B cell (primary cell): Measurements from ENCODE around the gene ARHGAP45. TPM values are rescaled to one million over a fixed set of nuclear protein-coding genes. Genes with fewer than 3 reads are reported as not detected.

Experiments used
- ATAC-seq: fragments of 200-7000 bp; cut with Tn5 transposase; one replicate; pipeline ENCODE4 v1.10.0; 2021; ENCODE audit warnings: low read depth, mild to moderate bottlenecking, moderate number of reproducible peaks, moderate library complexity
- CTCF ChIA-PET: fragments of 350-600 bp; sonication (Branson Sonifier 250); formaldehyde crosslinking; loops from one replicate; lab custom pipeline; 2021; ENCODE audit warnings: antibody characterized with exemption, inconsistent platforms; lab: Charles Lee
- POLR2A ChIA-PET: fragments of 350-600 bp; sonication (Branson Sonifier 250); formaldehyde crosslinking; loops from one replicate; lab custom pipeline; 2021; ENCODE audit warnings: antibody characterized with exemption; lab: Charles Lee
- DNase-seq: peaks from one replicate; pipeline ENCODE4 v3.0.0; 2013
- H2AFZ ChIP-seq: 2 replicates; pipeline ENCODE4 v1.6.1; 2012; ENCODE audit warnings: mild to moderate bottlenecking, low read depth, low read length; ENCODE audit not compliant: insufficient read depth, poor library complexity, severe bottlenecking
- H3K27ac ChIP-seq, 2 donors: 1 replicate in 1 of 2; 2 replicates in 1 of 2; pipeline ENCODE4 v1.5.1; 2012 to 2013; ENCODE audit warnings: low read length in 2 of 2, mild to moderate bottlenecking in 2 of 2, moderate library complexity in 1 of 2
- H3K27me3 ChIP-seq, 4 experiments: fragments of 200-600 bp in 1 of 4; sonication (generic) in 1 of 4; replicated peaks in 1 of 4; 1 replicate in 2 of 4; 2 replicates in 2 of 4; pipeline versions ENCODE4 v1.6.1 to v1.7.0; 2013 to 2016; ENCODE audit warnings: low read length in 3 of 4, mild to moderate bottlenecking in 2 of 4, mixed read lengths in 1 of 4, moderate library complexity in 1 of 4; ENCODE audit not compliant: insufficient read depth in 4 of 4, control insufficient read depth in 3 of 4; ENCODE audit errors: control extremely low read depth in 1 of 4
- H3K36me3 ChIP-seq, 2 experiments: replicated peaks in 1 of 2; 1 replicate in 1 of 2; 2 replicates in 1 of 2; pipeline versions ENCODE4 v1.6.1 to v1.7.1; 2013; ENCODE audit warnings: low read length in 1 of 2; ENCODE audit not compliant: insufficient read depth in 2 of 2, control insufficient read depth in 1 of 2; ENCODE audit errors: control extremely low read depth in 1 of 2, extremely low read depth in 1 of 2
- H3K4me1 ChIP-seq, 2 donors: fragments of 200-600 bp in 1 of 2; sonication (generic) in 1 of 2; 1 replicate in 1 of 2; 2 replicates in 1 of 2; pipeline versions ENCODE4 v1.5.1 to v1.6.1; 2013 to 2017; ENCODE audit warnings: low read length in 2 of 2; ENCODE audit not compliant: control insufficient read depth in 2 of 2, insufficient read depth in 2 of 2
- H3K4me2 ChIP-seq: replicated peaks from 2 replicates; pipeline ENCODE3; 2012; ENCODE audit warnings: mild to moderate bottlenecking, low read depth, low read length; ENCODE audit not compliant: poor library complexity, severe bottlenecking
- H3K4me3 ChIP-seq, 5 experiments: fragments of 200-600 bp in 1 of 5; sonication (generic) in 1 of 5; 1 replicate in 3 of 5; 2 replicates in 2 of 5; pipeline versions ENCODE4 v1.5.1 to v1.7.0; 2011 to 2016; ENCODE audit warnings: low read length in 4 of 5, mild to moderate bottlenecking in 4 of 5, low read depth in 2 of 5, control low read depth in 1 of 5, moderate library complexity in 1 of 5; ENCODE audit not compliant: insufficient read depth in 1 of 5; ENCODE audit errors: control extremely low read depth in 1 of 5, extremely low read depth in 1 of 5
- H3K79me2 ChIP-seq: fragments of 200-600 bp; sonication (generic); one replicate; pipeline ENCODE4 v1.6.0; 2016; ENCODE audit warnings: low read length; ENCODE audit not compliant: control insufficient read depth, insufficient read depth
- H3K9ac ChIP-seq: fragments of 200-600 bp; sonication (generic); 2 replicates; pipeline ENCODE4 v1.6.1; 2017; ENCODE audit warnings: mild to moderate bottlenecking, low read length, moderate library complexity
- H3K9me3 ChIP-seq, 3 donors: one replicate each; pipeline versions ENCODE4 v1.6.1 to v1.7.1; 2013; ENCODE audit warnings: low read length in 2 of 3; ENCODE audit not compliant: control insufficient read depth in 2 of 3, insufficient read depth in 1 of 3; ENCODE audit errors: control extremely low read depth in 1 of 3
- H4K20me1 ChIP-seq: 2 replicates; pipeline ENCODE4 v1.6.0; 2012; ENCODE audit warnings: mild to moderate bottlenecking, low read length; ENCODE audit not compliant: insufficient read depth, control insufficient read depth, poor library complexity, severe bottlenecking
- H3K27ac Mint-ChIP-seq: one replicate; pipeline ENCODE4 v1.8.0; 2021; ENCODE audit warnings: mixed read lengths
- H3K27me3 Mint-ChIP-seq: one replicate; pipeline ENCODE4 v1.8.0; 2021; ENCODE audit warnings: mixed read lengths
- H3K4me1 Mint-ChIP-seq: one replicate; pipeline ENCODE4 v1.8.0; 2021; ENCODE audit warnings: mixed read lengths
- H3K4me3 Mint-ChIP-seq: one replicate; pipeline ENCODE4 v1.8.0; 2021; ENCODE audit warnings: mixed read lengths
- H3K9me3 Mint-ChIP-seq: one replicate; pipeline ENCODE4 v1.8.0; 2022; ENCODE audit warnings: mixed read lengths; ENCODE audit not compliant: insufficient read depth
- EZH2 ChIP-seq: IDR thresholded peaks from 2 replicates; pipeline ENCODE4 v1.6.1; 2012; ENCODE audit warnings: borderline replicate concordance, low read depth, mild to moderate bottlenecking, moderate library complexity, low read length; ENCODE audit not compliant: insufficient read depth, poor library complexity, severe bottlenecking
- WGBS: methylation state at CpG from one replicate; pipeline ENCODE4 v1.1.5; 2013; ENCODE audit warnings: missing lambda C conversion rate; ENCODE audit not compliant: insufficient coverage; 5-methylcytosine and 5-hydroxymethylcytosine counted together
- intact Hi-C: fragments of 100-400 bp; cut with micrococcal nuclease; formaldehyde crosslinking; loops from one replicate; pipeline ENCODE4 v1.10.0; 2022
- polyA plus RNA-seq: library from polyadenylated mRNA; depleted of rRNA; stranded (reverse); fragments of >200 nt; gene quantifications from 2 replicates; pipeline ENCODE4 v1.2.3, GENCODE V29; 2012
- total RNA-seq, 2 donors: library from RNA; stranded (reverse); fragments of 120-200 nt in 1 of 2; gene quantifications; 1 replicate in 1 of 2; 2 replicates in 1 of 2; pipeline versions ENCODE4 v1.2.3 to v1.2.4, GENCODE V29; 2013 to 2022
- TF ChIP-seq, protein P1 (sequence below): fragments of 200-600 bp; IDR thresholded peaks from one replicate; pipeline ENCODE4 v1.8.0; 2022; ENCODE audit warnings: antibody characterized with exemption, mild to moderate bottlenecking

The ARHGAP45 gene
- total and polyA plus RNA-seq, 2 donors (not counting 1 experiment from before 2014, with no cell fraction given) = 488 to 490 TPM

DNA sequence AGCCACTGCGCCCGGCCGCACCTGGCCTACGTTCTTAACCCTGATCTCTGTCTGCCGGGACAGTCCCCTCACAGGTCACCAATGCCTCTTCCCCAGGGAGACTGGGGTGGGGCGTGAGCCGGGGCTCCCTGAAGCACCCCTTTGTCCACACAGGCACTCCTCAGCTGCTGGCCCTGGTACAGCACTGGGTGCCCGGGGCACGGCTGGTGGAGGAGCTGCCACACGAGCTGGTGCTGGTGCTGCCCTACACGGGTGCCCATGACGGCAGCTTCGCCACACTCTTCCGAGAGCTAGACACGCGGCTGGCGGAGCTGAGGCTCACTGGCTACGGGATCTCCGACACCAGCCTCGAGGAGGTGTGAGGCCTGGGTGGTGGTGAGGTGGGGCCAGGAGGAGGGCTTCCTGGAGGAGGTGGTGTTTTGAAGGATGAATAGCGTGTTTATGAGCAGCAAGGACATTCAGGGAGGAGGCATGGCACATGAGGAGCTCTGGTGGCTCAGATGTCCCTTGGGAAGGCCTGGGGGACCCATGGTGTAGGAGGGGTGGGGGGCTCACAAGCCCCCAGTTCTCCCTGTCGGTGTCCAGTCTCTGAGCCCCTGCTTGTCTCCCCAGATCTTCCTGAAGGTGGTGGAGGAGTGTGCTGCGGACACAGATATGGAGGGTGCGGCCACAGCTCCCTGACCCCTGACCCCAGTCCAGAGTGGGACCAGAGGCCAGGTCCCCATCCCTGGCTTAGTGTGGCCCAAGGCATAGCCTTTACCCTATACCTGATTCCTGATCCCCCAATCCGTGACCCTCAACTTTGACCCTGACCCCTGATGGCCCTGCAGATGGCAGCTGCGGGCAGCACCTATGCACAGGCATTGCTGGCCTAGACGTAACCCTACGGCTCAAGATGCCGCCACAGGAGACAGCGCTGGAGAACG is 13.5 kb upstream of the ARHGAP45 start:
- H3K27me3 Mint-ChIP-seq = no peaks in the 10 kb centered on the region
- H3K9me3 Mint-ChIP-seq = no peaks in the 10 kb centered on the region
- POLR2A ChIA-PET = interaction anchor here (0.5 to 1.4 kb wide), 3 partner anchors 21 to 52 kb away, joined by 3 to 4 read pairs (median 3); partner anchors contain the start of gene CNN2
- no peak for DNase-seq
- Histone ChIP-seq H3K36me3 (peaks cover 3 to 72% of the 10 kb centered on the region in 2 experiments), H3K27ac (no peak overlapping the region), H3K9me3 (peaks cover 1 to 49% (median 23%) of the 10 kb centered on the region in 3 donors), H4K20me1 (no peaks in the 10 kb centered on the region), H2AFZ (no peak overlapping the region), H3K4me3 (no peak overlapping the region), H3K79me2 (peaks cover 3% of the 10 kb centered on the region), H3K4me2 (no peak overlapping the region), H3K9ac (no peak overlapping the region), H3K4me1 (peaks cover 0 to 16% of the 10 kb centered on the region in 2 donors), H3K27me3 (no peaks in the 10 kb centered on the region)
- peaks cover 19% of the 10 kb centered on the region for H3K4me1 Mint-ChIP-seq
- no peak overlapping the region for H3K27ac Mint-ChIP-seq
- no peak for ATAC-seq
- no peak overlapping the region for H3K4me3 Mint-ChIP-seq
- intact Hi-C loops = no loop called here
- CTCF ChIA-PET = interaction anchor here (1.3 to 1.5 kb wide), 2 partner anchors 11 to 35 kb away, joined by 3 to 4 read pairs; no protein-coding TSS in a partner anchor
- 94% methylated on average over 31 of the region's 31 CpGs for WGBS
- TF ChIP-seq, protein P1, sequence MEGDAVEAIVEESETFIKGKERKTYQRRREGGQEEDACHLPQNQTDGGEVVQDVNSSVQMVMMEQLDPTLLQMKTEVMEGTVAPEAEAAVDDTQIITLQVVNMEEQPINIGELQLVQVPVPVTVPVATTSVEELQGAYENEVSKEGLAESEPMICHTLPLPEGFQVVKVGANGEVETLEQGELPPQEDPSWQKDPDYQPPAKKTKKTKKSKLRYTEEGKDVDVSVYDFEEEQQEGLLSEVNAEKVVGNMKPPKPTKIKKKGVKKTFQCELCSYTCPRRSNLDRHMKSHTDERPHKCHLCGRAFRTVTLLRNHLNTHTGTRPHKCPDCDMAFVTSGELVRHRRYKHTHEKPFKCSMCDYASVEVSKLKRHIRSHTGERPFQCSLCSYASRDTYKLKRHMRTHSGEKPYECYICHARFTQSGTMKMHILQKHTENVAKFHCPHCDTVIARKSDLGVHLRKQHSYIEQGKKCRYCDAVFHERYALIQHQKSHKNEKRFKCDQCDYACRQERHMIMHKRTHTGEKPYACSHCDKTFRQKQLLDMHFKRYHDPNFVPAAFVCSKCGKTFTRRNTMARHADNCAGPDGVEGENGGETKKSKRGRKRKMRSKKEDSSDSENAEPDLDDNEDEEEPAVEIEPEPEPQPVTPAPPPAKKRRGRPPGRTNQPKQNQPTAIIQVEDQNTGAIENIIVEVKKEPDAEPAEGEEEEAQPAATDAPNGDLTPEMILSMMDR = no peak
- TF ChIP-seq EZH2 = no peak
